Measurements from ENCODE around the gene PLEKHG5.

The PLEKHG5 gene

DNA sequence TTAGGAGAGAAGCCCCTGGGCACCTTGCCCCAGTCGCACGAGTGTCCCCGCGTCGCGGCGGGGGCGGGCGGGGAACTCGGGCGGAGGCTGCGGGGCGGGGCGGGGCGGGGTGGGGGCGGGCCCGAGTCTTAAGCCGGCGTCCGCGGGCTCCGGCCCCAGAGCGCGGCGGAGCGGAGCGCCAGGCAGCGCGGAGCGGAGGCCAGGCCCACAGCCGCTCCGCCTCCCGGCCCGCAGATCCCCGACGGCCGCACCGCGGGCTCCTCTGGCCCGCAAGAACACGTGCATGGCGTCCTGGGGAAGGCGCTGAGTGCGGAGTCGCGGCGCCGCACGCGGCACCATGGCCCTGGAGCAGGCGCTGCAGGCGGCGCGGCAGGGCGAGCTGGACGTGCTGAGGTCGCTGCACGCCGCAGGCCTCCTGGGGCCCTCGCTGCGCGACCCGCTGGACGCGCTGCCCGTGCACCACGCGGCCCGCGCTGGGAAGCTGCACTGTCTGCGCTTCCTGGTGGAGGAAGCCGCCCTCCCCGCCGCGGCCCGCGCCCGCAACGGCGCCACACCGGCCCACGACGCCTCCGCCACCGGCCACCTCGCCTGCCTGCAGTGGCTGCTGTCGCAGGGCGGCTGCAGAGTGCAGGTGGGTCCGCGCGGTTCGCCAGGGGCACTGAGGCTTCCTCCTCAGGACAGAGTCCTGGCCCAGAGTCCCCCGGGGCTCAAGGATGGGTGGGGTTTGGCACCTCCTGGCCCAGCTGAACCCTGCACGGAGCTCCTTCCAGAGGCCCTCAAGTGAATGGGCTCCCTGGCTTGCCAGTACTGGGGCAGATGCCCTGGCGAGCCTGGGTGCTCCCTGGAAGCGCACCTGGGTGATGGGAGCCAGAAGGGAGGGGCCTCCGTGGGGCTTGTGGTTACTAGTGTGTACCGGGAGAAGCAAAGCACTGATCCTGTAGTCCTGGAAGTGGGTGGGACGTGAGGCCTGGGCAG is 66.6 kb downstream of the PLEKHG5 start, which contains the start of gene ESPN:
Gene ESPN, plus strand, starts transcription at position 158 of the 975 bp plus-strand sequence. Its CDS starts 180 bp downstream, at position 338.
- no peak for DNase-seq

DNA sequence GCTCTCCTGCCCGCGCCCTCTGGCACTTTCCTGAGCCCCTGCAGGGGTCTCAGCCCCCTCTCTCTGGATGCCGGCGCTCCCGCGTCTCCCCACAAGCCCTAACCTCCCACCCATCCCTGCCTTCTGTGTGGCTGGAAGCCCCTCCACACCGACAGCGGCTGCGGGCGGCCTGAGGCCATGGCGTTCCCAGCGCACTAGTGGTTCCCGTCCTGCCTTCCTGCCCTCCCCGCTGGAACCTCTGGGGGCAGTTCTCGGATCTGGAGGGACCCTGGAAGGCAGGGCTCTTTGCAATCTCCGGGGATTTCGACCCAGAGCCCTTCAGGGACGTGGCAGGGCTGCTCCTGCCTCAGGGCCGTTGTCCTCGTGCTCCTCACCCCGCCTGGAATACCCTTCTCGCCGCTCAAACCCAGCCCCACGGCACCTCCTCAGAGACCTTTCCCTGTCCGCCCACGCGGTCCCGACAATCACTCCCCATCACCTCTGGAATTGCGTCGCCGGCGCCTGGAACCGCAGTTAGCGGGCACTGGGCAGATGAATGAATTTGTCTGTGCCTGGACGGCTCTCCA is 67.4 kb downstream of the PLEKHG5 start:
- DNase-seq, result no peak

DNA sequence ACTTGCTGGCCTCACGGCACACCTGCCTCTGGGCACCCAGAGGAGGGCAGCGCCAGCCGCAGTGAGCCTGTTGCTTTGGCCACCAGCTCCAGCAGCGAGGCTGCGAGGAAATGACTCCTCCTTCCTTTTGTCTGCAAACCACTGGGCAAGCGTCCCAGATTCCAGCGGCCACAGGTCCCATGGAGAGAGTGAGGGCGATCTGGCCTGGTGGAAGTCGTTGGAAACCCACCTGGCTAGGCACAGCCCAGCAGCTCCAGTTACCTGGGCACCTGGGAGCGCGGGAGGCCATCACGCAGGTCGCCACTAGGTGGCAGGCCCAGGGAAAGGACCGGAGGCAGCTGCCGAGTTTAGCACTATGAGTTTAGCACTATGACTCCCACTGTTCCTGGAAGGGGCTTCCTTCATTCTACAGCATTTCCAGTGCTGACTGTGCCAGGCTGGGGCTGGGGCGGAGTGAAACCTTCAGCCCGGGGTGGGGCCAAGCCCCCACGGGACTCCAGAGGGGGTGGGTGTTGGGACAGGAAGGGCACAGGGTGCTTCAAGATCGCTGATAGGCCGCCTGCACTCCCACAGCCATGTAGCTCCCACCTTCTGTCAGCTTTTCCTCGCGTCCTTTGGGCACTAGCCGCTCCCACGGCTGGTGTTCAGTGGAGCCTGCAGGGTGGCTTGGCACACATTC is 68.0 kb downstream of the PLEKHG5 start:
- peak; percentile 80 for DNase-seq

DNA sequence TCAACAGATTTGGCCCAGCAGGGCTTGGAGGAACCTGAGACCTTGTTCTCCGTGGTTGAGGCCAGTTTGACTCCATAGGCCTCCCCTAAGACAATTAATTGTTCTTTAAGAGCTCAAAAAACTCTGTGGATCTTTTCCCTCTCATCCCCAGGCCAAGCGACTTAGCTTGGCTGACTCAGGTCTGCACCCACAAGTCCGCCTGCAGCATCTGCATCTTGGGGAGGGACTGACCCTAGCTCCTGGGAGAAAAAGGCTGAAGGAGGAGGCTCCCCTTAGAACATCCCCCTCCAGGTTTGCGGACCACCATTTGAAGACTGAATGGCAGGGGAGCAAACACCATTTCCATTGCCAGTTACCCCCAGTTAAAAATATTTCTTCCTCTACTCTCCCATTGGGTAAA is 70.2 kb downstream of the PLEKHG5 start:
- DNase-seq, result no peak

DNA sequence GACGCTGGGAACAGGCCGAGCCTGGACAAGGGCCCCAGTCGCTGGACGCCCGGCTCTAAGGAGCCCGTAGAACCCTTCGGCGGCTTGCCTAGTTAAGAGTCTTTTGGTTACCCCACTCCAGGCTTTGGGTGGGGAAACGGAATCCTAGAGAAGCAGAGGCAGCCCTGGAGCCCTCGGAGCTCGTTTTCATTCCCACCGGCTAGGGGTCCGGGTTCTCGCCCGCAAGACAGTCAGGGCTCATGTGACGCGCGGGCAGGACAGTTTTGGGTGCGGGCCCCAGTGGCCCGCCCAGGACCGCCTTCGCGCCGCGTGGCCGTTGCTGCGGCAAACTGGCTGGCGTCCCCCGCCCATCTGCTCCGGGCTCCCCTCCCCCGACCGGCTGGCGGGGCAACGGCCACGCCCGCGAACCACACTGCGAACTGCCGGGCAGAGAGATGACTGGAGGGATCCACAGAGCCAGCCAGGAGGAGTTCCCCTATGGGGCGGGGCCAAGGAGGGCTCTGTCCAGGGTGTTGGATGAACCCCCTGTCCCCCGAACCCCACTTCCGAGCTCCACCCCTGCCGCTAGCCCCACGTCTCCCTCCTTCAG is 70.9 kb downstream of the PLEKHG5 start:
- DNase-seq, result peak; percentile 83

DNA sequence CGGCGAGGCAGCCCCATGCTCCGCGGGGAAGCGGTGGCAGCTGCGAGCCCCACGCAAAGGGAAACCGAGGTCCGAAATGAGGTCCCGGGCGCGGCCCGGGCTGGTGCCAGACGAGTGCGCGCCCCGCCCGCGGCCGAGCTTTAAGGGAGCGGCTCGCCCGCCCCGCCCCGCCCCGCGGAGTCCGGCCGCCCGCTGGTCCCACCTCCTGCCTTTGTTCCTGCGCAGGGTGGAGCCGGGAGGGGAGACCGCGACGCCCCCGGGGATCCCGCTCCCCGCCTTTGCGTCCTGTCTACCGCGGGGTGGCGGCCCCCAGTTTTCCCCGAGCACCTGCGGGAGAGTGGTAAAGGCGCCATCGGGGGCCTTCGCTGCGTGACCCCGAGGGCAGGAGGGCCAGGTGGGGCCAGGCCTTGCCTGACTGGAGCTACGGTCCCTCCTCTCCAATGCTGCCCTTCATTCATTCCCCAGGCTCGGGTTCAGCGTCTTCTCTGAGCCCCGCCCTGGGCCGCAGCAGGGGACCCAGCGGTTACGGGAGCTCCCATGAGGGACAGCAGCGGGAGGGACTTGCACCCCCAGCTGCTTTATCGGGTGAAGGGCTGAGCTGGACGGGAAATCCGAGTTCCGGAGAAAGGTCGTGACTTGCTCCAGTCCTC is 71.5 kb downstream of the PLEKHG5 start, which contains the start of gene HES2:
Gene HES2, minus strand, starts transcription at position 116 of the 650 bp plus-strand sequence. Its CDS starts 99 bp downstream, at position 17.
- DNase-seq, result peak; percentile 67

DNA sequence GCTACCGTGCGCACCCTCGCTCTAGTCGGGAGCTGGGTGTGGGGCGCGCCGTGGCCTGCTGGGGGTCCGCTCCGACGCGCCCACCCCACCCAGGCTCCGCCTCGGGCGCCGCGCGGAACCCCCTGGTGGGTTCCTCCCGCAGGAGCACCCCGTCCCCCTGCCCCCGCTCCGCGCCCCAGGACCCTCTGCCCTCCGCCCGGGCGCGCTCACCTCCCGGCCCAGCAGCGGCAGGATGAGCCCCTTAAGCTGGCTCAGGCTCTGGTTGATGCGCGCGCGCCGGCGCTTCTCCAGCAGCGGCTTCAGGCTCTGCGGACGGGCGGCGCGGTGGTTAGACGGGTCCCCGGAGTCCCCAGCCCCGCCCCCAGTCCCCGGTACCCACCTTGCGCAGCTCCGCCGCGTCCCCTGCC is 72.1 kb downstream of the PLEKHG5 start:
- no peak for DNase-seq

DNA sequence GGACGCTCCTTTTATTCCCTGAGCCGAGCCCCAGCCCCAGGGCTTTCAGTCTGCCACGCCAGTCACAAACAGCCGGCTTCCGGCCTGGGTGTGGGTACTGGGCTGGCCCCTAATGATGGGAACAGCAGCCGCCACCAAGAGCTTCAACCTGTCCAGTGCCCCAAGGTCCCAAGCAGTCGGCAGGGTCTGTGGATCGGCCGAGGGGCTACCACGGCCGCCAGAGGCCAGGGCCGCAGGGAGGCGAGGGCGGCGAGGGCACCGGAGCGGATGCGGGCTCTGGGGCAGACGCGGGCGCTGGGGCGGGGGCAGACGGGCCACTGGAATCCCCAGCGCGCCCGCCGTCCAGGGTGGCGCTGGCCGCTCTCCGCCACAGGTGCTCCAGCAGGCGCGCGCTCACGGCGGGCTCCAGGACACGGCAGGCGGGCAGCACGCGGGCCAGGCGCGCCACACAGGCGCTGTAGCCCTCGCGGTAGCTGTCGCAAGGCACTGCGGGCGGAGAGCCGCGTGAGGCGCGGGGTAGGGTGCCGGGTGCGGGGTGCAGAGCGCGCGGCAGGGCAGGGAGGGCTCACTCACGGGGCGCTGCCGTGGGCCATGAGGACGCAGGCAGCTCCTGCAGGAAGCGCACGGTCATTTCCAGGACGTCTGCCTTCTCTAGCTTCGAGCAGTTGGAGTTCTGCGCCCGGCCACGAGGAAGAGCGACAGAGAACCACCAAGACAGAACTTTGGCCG is 72.6 kb downstream of the PLEKHG5 start:
- no peak for DNase-seq

DNA sequence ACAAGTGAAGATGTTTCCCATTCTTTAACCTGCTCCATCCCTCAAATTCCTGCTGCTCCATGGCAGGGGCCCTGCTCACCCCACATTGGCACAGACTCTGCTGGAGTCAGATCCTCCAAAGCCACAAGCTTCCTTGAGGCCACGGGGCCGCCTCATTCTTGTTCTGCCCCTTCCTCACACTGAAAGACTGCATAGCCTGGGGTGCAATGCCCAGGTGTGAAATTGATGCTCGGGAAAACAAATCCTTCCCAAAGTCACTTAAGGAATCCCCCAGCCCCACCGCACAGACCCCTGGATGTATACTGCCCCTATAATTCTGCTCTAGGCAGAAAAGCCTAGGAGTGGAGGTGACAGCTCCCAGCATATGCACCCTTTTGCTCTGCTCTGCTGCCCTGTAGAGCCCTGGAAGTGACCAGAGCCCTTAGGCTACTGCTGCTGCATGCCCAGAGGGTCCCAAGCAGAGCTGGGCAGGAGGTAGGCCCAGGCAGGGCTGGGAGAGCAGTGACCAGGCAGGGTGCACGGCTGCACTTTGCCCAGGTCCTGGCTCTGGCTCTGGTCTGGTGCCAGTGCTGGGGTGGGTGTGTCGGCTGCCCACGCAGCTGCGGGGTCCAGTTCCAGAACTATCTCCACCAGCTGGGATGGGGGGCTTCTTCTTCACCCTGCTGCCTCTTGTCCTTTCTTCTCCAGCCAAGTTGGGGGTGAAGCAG is 73.4 kb downstream of the PLEKHG5 start:
- DNase-seq, result no peak

Data from hematopoietic multipotent progenitor cell treated with erythropoietin and hydrocortisone succinate and interleukin-3 and kit ligand, for 6 days (in vitro differentiated cells).